GM12878 (cell line): ENCODE data around the gene DLEC1. TPM values are rescaled to one million over a fixed set of nuclear protein-coding genes. Genes with fewer than 3 reads are reported as not detected.

Experiments used
- ATAC-seq: fragments of 200-7000 bp; cut with Tn5 transposase; 3 replicates; pipeline ENCODE4 v1.9.1; 2020; ENCODE audit warnings: mild to moderate bottlenecking, moderate library complexity
- BruUV-seq: library from RNA; stranded (reverse); fragments of 400-500 nt; replicated peaks from 2 replicates; lab custom pipeline; 2021; lab: Mats Ljungman, UMichigan
- CTCF ChIA-PET: fragments of 300-600 bp; sonication (Branson Sonifier 250); formaldehyde crosslinking; extraction: SDS; loops from one replicate; lab custom pipeline; 2021; ENCODE audit warnings: inconsistent platforms; lab: Yijun Ruan, JAX
- POLR2A ChIA-PET: fragments of 350-600 bp; formaldehyde crosslinking; extraction: SDS; loops from one replicate; lab custom pipeline; 2021; ENCODE audit warnings: inconsistent platforms; lab: Charles Lee
- RAD21 ChIA-PET: fragments of 300-600 bp; sonication (Branson Sonifier 250); formaldehyde crosslinking; loops from one replicate; lab custom pipeline; 2023; ENCODE audit warnings: antibody characterized with exemption; ENCODE audit not compliant: unreplicated experiment; lab: Charles Lee
- SMC1A ChIA-PET: fragments of 300-600 bp; sonication (Branson Sonifier 250); formaldehyde crosslinking; loops from one replicate; lab custom pipeline; 2023; ENCODE audit not compliant: unreplicated experiment, uncharacterized antibody; lab: Charles Lee
- DNase-seq: peaks from one replicate; pipeline ENCODE4 v3.0.0-alpha.2; 2011; ENCODE audit warnings: low read depth, low spot score
- FAIRE-seq: peaks from 3 replicates; lab custom pipeline; 2011; peaks lifted over from hg19 to GRCh38; lab: Jason Lieb, UNC
- H2AFZ ChIP-seq: 2 replicates; pipeline ENCODE4 v1.6.0; 2011; ENCODE audit warnings: low read depth, low read length, control low read depth; ENCODE audit not compliant: control insufficient read depth
- H3K27ac ChIP-seq: 2 replicates; pipeline ENCODE4 v1.5.1; 2011; ENCODE audit warnings: control low read depth; ENCODE audit not compliant: control insufficient read depth, insufficient read depth
- H3K27me3 ChIP-seq, 2 experiments: replicated peaks in 1 of 2; 2 replicates each; pipeline versions ENCODE4 v1.6.0 to v1.6.1; 2011; ENCODE audit warnings: low read length in 1 of 2; ENCODE audit not compliant: control insufficient read depth in 2 of 2, insufficient read depth in 2 of 2
- H3K36me3 ChIP-seq, 2 experiments: 2 replicates each; pipeline ENCODE4 v1.5.1; 2011; ENCODE audit warnings: low read length in 1 of 2; ENCODE audit not compliant: control insufficient read depth in 2 of 2, insufficient read depth in 2 of 2
- H3K4me1 ChIP-seq: 2 replicates; pipeline ENCODE4 v1.6.1; 2011; ENCODE audit warnings: mild to moderate bottlenecking, low read length, moderate library complexity, mixed read lengths; ENCODE audit not compliant: control insufficient read depth, insufficient read depth
- H3K4me2 ChIP-seq: 2 replicates; pipeline ENCODE4 v1.6.0; 2011; ENCODE audit warnings: control low read depth; ENCODE audit not compliant: control insufficient read depth, insufficient read depth
- H3K4me3 ChIP-seq: fragments of 200-600 bp; sonication (generic); 2 replicates; pipeline ENCODE4 v1.5.1; 2016
- H3K79me2 ChIP-seq: 2 replicates; pipeline ENCODE4 v1.6.0; 2011; ENCODE audit warnings: low read length; ENCODE audit not compliant: control insufficient read depth, insufficient read depth
- H3K9ac ChIP-seq: 2 replicates; pipeline ENCODE4 v1.8.0; 2011; ENCODE audit warnings: low read length, control low read depth, mixed read lengths; ENCODE audit not compliant: control insufficient read depth, insufficient read depth
- H3K9me3 ChIP-seq: replicated peaks from 3 replicates; pipeline ENCODE4 v1.5.1; 2011; ENCODE audit warnings: mild to moderate bottlenecking, low read length; ENCODE audit not compliant: control insufficient read depth, insufficient read depth
- H4K20me1 ChIP-seq: 2 replicates; pipeline ENCODE4 v1.6.0; 2011; ENCODE audit not compliant: control insufficient read depth, insufficient read depth
- CHD2 ChIP-seq: IDR thresholded peaks from 2 replicates; pipeline ENCODE4 v1.6.1; 2011; ENCODE audit warnings: low read depth, low read length, improper control_type of control experiment, borderline replicate concordance
- IRF3 ChIP-seq: fragments of 450-650 bp; IDR thresholded peaks from 2 replicates; pipeline ENCODE4 v1.6.1; 2014; ENCODE audit warnings: mild to moderate bottlenecking
- MEF2B ChIP-seq: fragments of 450-650 bp; IDR thresholded peaks from 2 replicates; pipeline ENCODE4 v1.6.1; 2018; ENCODE audit warnings: mild to moderate bottlenecking, moderate library complexity; ENCODE audit not compliant: partially characterized antibody, poor library complexity, severe bottlenecking
- MYC ChIP-seq: IDR thresholded peaks from 2 replicates; pipeline ENCODE4 v1.6.1; 2011; ENCODE audit warnings: mild to moderate bottlenecking, low read length, moderate library complexity, inconsistent platforms; ENCODE audit not compliant: insufficient read depth, insufficient replicate concordance, insufficient read length, severe bottlenecking
- RELA ChIP-seq: fragments of 450-650 bp; IDR thresholded peaks from 2 replicates; pipeline ENCODE4 v1.8.0; 2014; ENCODE audit warnings: borderline replicate concordance; ENCODE audit not compliant: partially characterized antibody
- USF2 ChIP-seq: IDR thresholded peaks from 2 replicates; pipeline ENCODE4 v1.6.1; 2011; ENCODE audit warnings: low read depth, low read length, improper control_type of control experiment, borderline replicate concordance
- ZBTB4 ChIP-seq: fragments of 450-650 bp; formaldehyde crosslinking; IDR thresholded peaks from 2 replicates; pipeline ENCODE4 v1.4.0; 2022; ENCODE audit warnings: mild to moderate bottlenecking, moderate library complexity
- ZNF24 ChIP-seq: fragments of 450-650 bp; IDR thresholded peaks from 2 replicates; pipeline ENCODE4 v1.6.1; 2017; ENCODE audit warnings: antibody characterized with exemption, mild to moderate bottlenecking
- WGBS: methylation state at CpG from one replicate; pipeline ENCODE4 v1.1.6; 2016; ENCODE audit warnings: low lambda C conversion rate; ENCODE audit not compliant: insufficient replicate concordance, insufficient coverage; ENCODE audit errors: missing lambda C conversion rate; 5-methylcytosine and 5-hydroxymethylcytosine counted together
- in situ Hi-C: fragments of 300-500 bp; cut with MboI; formaldehyde crosslinking; loops from 9 replicates; pipeline ENCODE4 v1.14.3; 2018; ENCODE audit warnings: mixed read lengths
- intact Hi-C: fragments of 100-400 bp; cut with micrococcal nuclease; formaldehyde crosslinking; loops from one replicate; pipeline ENCODE4 v1.14.2; 2022; ENCODE audit not compliant: unreplicated experiment
- polyA plus RNA-seq, 11 experiments: library from polyadenylated mRNA; depleted of rRNA in 4 of 11; unstranded in 6 of 11; stranded (reverse) in 5 of 11; fragments of >200 nt; fragmentation: Nextera tagmentation in 4 of 11; fragmentation: Illumina TruSeq in 1 of 11; extraction: Ambion mirVana in 4 of 11; extraction: Trizol in 1 of 11; gene quantifications; 1 replicate in 1 of 11; 2 replicates in 10 of 11; pipeline versions ENCODE4 v1.2.1 to v1.2.3, GENCODE V29; 2011 to 2016; ENCODE audit warnings: inconsistent platforms in 2 of 11, missing spikeins in 2 of 11, low read depth in 1 of 11
- total RNA-seq, 4 experiments: library from RNA; depleted of rRNA in 3 of 4; stranded (reverse); fragments of >200 nt in 3 of 4; fragmentation: Illumina TruSeq in 1 of 4; extraction: Trizol in 1 of 4; gene quantifications; 2 replicates each; pipeline versions ENCODE4 v1.2.1 to v1.2.3, GENCODE V29; 2013 to 2021
- TF ChIP-seq, protein P1 (sequence below): fragments of 450-650 bp; conservative IDR thresholded peaks from 2 replicates; pipeline ENCODE4 v1.6.1; 2017; ENCODE audit warnings: mild to moderate bottlenecking, moderate library complexity

Gene DLEC1
- total and polyA plus RNA-seq, 10 of the 15 experiments (the other 5 are each of a cell fraction or from before 2014, with no cell fraction given), result 0.03 to 0.29 (median 0.07) TPM; not detected in 3

DNA sequence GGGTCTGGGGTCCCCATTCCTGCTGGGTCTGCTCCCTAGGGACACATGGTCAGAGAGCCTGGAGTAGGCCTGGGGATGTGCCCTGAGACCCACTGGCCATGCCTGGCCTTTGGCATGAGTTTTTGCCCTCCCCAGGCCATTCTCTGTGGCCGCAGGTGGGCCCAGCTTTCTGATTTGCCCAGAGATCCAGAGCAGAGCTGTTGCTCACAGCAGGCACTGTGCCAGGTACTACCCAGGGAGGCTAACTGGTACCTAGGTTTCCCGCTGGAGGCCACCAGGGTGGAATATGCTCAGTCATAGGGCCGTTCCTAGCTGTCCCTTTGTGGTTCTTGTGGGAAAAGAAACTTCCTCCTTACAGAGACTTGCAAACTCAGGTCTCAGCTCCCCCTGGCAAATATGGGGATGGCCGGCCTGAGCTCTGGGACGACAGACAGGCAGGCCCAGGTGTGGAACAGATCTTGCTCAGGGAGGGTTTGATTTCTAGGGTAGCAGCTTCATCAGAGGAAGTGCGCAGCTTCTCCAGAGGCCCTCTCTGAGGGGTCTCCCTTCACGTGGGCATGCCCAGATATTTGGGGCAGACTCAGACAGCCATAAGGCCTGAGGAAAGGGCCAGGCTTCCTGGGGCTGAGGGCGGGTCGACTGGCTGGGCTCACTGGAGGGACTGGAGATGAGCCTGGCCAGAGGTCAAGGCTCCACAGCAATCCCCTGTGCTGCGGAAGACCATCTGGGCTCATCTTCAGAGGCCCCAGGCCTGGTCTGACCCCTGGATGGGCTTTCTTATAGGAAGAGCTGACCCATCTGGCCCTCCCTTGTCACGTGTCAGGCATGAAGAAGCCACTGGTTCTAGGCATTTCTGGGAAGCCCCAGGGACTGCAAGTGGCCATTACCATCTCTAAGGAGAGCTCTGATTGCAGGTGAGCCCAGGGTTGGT, 69.9 kb downstream of the DLEC1 start:
- H3K9ac ChIP-seq, result no peak overlapping the region
- H2AFZ ChIP-seq, result no peak overlapping the region
- intact Hi-C loops, result no loop called here
- BruUV-seq, result no TSS peak
- H4K20me1 ChIP-seq, result no peaks in the 10 kb centered on the region
- DNase-seq, result no peak
- CTCF ChIA-PET, result interaction anchor here (0.8 kb wide), 1 partner anchor 135 kb away, joined by 4 read pairs; no protein-coding TSS in a partner anchor
- no peaks in the 10 kb centered on the region for H3K79me2 ChIP-seq
- POLR2A ChIA-PET, result no interaction called here
- ATAC-seq, result no peak
- SMC1A ChIA-PET, result no interaction called here
- no peak overlapping the region for H3K4me2 ChIP-seq
- no peaks in the 10 kb centered on the region for H3K36me3 ChIP-seq
- H3K9me3 ChIP-seq, result no peaks in the 10 kb centered on the region; the same call in 1 of the 3 replicates
- H3K4me1 ChIP-seq, result no peaks in the 10 kb centered on the region
- no peak overlapping the region for H3K4me3 ChIP-seq
- no peak overlapping the region for H3K27ac ChIP-seq
- FAIRE-seq, result no peak
- no peaks in the 10 kb centered on the region for H3K27me3 ChIP-seq
- RAD21 ChIA-PET, result interaction anchor here (1.9 kb wide), 1 partner anchor 9 kb away, joined by 6 read pairs; no protein-coding TSS in a partner anchor
- WGBS, result 25% methylated on average over 11 of the region's 11 CpGs
- in situ Hi-C loops, result no loop called here
- TF ChIP-seq USF2, result no peak
- TF ChIP-seq IRF3, result no peak
- TF ChIP-seq MYC, result no peak
- TF ChIP-seq, protein P1, sequence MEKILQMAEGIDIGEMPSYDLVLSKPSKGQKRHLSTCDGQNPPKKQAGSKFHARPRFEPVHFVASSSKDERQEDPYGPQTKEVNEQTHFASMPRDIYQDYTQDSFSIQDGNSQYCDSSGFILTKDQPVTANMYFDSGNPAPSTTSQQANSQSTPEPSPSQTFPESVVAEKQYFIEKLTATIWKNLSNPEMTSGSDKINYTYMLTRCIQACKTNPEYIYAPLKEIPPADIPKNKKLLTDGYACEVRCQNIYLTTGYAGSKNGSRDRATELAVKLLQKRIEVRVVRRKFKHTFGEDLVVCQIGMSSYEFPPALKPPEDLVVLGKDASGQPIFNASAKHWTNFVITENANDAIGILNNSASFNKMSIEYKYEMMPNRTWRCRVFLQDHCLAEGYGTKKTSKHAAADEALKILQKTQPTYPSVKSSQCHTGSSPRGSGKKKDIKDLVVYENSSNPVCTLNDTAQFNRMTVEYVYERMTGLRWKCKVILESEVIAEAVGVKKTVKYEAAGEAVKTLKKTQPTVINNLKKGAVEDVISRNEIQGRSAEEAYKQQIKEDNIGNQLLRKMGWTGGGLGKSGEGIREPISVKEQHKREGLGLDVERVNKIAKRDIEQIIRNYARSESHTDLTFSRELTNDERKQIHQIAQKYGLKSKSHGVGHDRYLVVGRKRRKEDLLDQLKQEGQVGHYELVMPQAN, result no peak
- no peak for TF ChIP-seq ZNF24
- no peak for TF ChIP-seq ZBTB4
- TF ChIP-seq MEF2B, result no peak
- no peak for TF ChIP-seq CHD2
- no peak for TF ChIP-seq RELA
